H9 (cell line): ENCODE data around the gene COPS6. TPM values are rescaled to one million over a fixed set of nuclear protein-coding genes. Genes with fewer than 3 reads are reported as not detected.

Experiments used
- DNase-seq: peaks from one replicate; pipeline ENCODE4 v3.0.0-alpha.2; 2017
- H2AFZ ChIP-seq: one replicate; pipeline ENCODE4 v1.6.1; 2013; ENCODE audit warnings: mild to moderate bottlenecking, low read length, control low read depth, moderate library complexity
- H2AK5ac ChIP-seq: 2 replicates; pipeline ENCODE4 v1.6.1; 2013; ENCODE audit warnings: low read length, control low read depth, mixed read lengths; ENCODE audit not compliant: insufficient read length
- H2BK120ac ChIP-seq: one replicate; pipeline ENCODE4 v1.6.1; 2013; ENCODE audit warnings: low read depth, mild to moderate bottlenecking, low read length, control low read depth, inconsistent platforms; ENCODE audit not compliant: poor library complexity, severe bottlenecking
- H2BK12ac ChIP-seq: 2 replicates; pipeline ENCODE4 v1.6.1; 2013; ENCODE audit warnings: low read length, control low read depth, mixed read lengths, low read depth; ENCODE audit not compliant: insufficient read length
- H2BK15ac ChIP-seq: 2 replicates; pipeline ENCODE4 v1.6.1; 2013; ENCODE audit warnings: low read depth, low read length, control low read depth
- H2BK20ac ChIP-seq: one replicate; pipeline ENCODE4 v1.6.1; 2013; ENCODE audit warnings: low read depth, mild to moderate bottlenecking, low read length, control low read depth, inconsistent platforms; ENCODE audit not compliant: poor library complexity, severe bottlenecking
- H2BK5ac ChIP-seq: 2 replicates; pipeline ENCODE4 v1.6.1; 2013; ENCODE audit warnings: low read length, control low read depth, mixed read lengths; ENCODE audit not compliant: insufficient read length
- H3K14ac ChIP-seq: 2 replicates; pipeline ENCODE4 v1.6.1; 2013; ENCODE audit warnings: low read length, control low read depth; ENCODE audit not compliant: insufficient read depth
- H3K18ac ChIP-seq: 2 replicates; pipeline ENCODE4 v1.6.1; 2013; ENCODE audit warnings: low read depth, mild to moderate bottlenecking, mixed read lengths, low read length, control low read depth; ENCODE audit not compliant: insufficient read length
- H3K23ac ChIP-seq: 2 replicates; pipeline ENCODE4 v1.6.1; 2013; ENCODE audit warnings: low read length, control low read depth, mixed read lengths, low read depth; ENCODE audit not compliant: insufficient read length
- H3K23me2 ChIP-seq: 2 replicates; pipeline ENCODE4 v1.6.1; 2013; ENCODE audit warnings: low read depth, mild to moderate bottlenecking, mixed read lengths, low read length, control low read depth; ENCODE audit not compliant: insufficient read length, poor library complexity, severe bottlenecking
- H3K27ac ChIP-seq: 2 replicates; pipeline ENCODE4 v1.5.1; 2013; ENCODE audit warnings: low read length, control low read depth, mixed read lengths, low read depth; ENCODE audit not compliant: insufficient read length
- H3K27me3 ChIP-seq: 2 replicates; pipeline ENCODE4 v1.6.1; 2013; ENCODE audit warnings: low read length, control low read depth, inconsistent platforms; ENCODE audit not compliant: insufficient read depth
- H3K4ac ChIP-seq: 2 replicates; pipeline ENCODE4 v1.6.1; 2013; ENCODE audit warnings: low read depth, mild to moderate bottlenecking, control low read depth, inconsistent platforms, low read length, moderate library complexity
- H3K4me1 ChIP-seq: 2 replicates; pipeline ENCODE4 v1.6.1; 2013; ENCODE audit warnings: low read length, control low read depth, inconsistent platforms; ENCODE audit not compliant: insufficient read depth
- H3K4me2 ChIP-seq: 2 replicates; pipeline ENCODE4 v1.6.1; 2013; ENCODE audit warnings: low read length, control low read depth, mixed read lengths; ENCODE audit not compliant: insufficient read length, insufficient read depth
- H3K56ac ChIP-seq: 2 replicates; pipeline ENCODE4 v1.6.1; 2013; ENCODE audit warnings: low read depth, mild to moderate bottlenecking, mixed read lengths, low read length, control low read depth; ENCODE audit not compliant: insufficient read length
- H3K79me1 ChIP-seq: 2 replicates; pipeline ENCODE4 v1.6.1; 2013; ENCODE audit warnings: low read depth, mild to moderate bottlenecking, moderate library complexity, low read length, control low read depth, inconsistent platforms; ENCODE audit not compliant: insufficient read depth, poor library complexity, severe bottlenecking
- H3K79me2 ChIP-seq: 2 replicates; pipeline ENCODE4 v1.6.1; 2013; ENCODE audit warnings: low read length, control low read depth, inconsistent platforms; ENCODE audit not compliant: insufficient read depth
- H3K9ac ChIP-seq: 2 replicates; pipeline ENCODE4 v1.6.1; 2013; ENCODE audit warnings: low read length, control low read depth, mixed read lengths; ENCODE audit not compliant: insufficient read length; ENCODE audit errors: extremely low read depth
- H3K9me3 ChIP-seq: one replicate; pipeline ENCODE4 v1.6.1; 2013; ENCODE audit warnings: low read depth, low read length, inconsistent platforms; ENCODE audit not compliant: control insufficient read depth
- H3T11ph ChIP-seq: one replicate; pipeline ENCODE4 v1.6.1; 2013; ENCODE audit warnings: mild to moderate bottlenecking, low read length, control low read depth, inconsistent platforms
- H4K20me1 ChIP-seq: one replicate; pipeline ENCODE4 v1.6.1; 2013; ENCODE audit not compliant: control insufficient read depth, insufficient read length, insufficient read depth
- H4K5ac ChIP-seq: 2 replicates; pipeline ENCODE4 v1.6.1; 2013; ENCODE audit warnings: low read depth, mild to moderate bottlenecking, mixed read lengths, low read length, control low read depth; ENCODE audit not compliant: insufficient read length
- H4K8ac ChIP-seq: replicated peaks from 2 replicates; pipeline ENCODE4 v1.6.1; 2013; ENCODE audit warnings: low read length, control low read depth, mixed read lengths, low read depth; ENCODE audit not compliant: insufficient read length
- H4K91ac ChIP-seq: 2 replicates; pipeline ENCODE4 v1.6.1; 2013; ENCODE audit warnings: low read depth, mild to moderate bottlenecking, moderate library complexity, mixed read lengths, low read length, control low read depth; ENCODE audit not compliant: insufficient read length
- H3K27ac Mint-ChIP-seq, 3 experiments: 2 replicates in 2 of 3; 3 replicates in 1 of 3; pipeline ENCODE4 v1.8.0; 2020 to 2021; ENCODE audit warnings: mixed read lengths in 3 of 3, mild to moderate bottlenecking in 1 of 3, moderate library complexity in 1 of 3
- H3K27me3 Mint-ChIP-seq: 2 replicates; pipeline ENCODE4 v1.8.0; 2021; ENCODE audit warnings: low read depth, mild to moderate bottlenecking, moderate library complexity, mixed read lengths
- H3K36me3 Mint-ChIP-seq, 3 experiments: 2 replicates in 2 of 3; 3 replicates in 1 of 3; pipeline ENCODE4 v1.8.0; 2020 to 2021; ENCODE audit warnings: low read depth in 3 of 3, mixed read lengths in 3 of 3; ENCODE audit not compliant: insufficient read depth in 1 of 3
- H3K4me1 Mint-ChIP-seq, 2 experiments: 2 replicates each; pipeline ENCODE4 v1.8.0; 2020; ENCODE audit warnings: mixed read lengths in 2 of 2
- H3K4me3 Mint-ChIP-seq, 2 experiments: 2 replicates in 1 of 2; 3 replicates in 1 of 2; pipeline ENCODE4 v1.8.0; 2020 to 2021; ENCODE audit warnings: mild to moderate bottlenecking in 2 of 2, mixed read lengths in 2 of 2, moderate library complexity in 1 of 2
- H3K9me3 Mint-ChIP-seq, 2 experiments: 2 replicates in 1 of 2; 3 replicates in 1 of 2; pipeline ENCODE4 v1.8.0; 2020; ENCODE audit warnings: mild to moderate bottlenecking in 2 of 2, mixed read lengths in 2 of 2, moderate library complexity in 1 of 2
- CTCF ChIP-seq: fragments of 200-600 bp; sonication (generic); conservative IDR thresholded peaks from 3 replicates; pipeline ENCODE4 v1.8.0; 2021; ENCODE audit warnings: antibody characterized with exemption, mild to moderate bottlenecking
- WGBS: extraction: QIAGEN DNeasy Blood & Tissue Kit; methylation state at CpG from one replicate; pipeline ENCODE4 v1.1.7; 2013; ENCODE audit warnings: missing lambda C conversion rate, low lambda C conversion rate, mixed read lengths; ENCODE audit not compliant: insufficient read length; ENCODE audit errors: extremely low coverage; 5-methylcytosine and 5-hydroxymethylcytosine counted together
- total RNA-seq: library from RNA; stranded (reverse); gene quantifications from 2 replicates; pipeline ENCODE4 v1.2.1, GENCODE V29; 2021

The COPS6 gene
- total RNA-seq, 1 experiment from 2014 or later = 140 TPM

GRCh38 chr7:100071018-100071723 lies 17.6 kb upstream of the COPS6 start:
- Histone ChIP-seq H2AK5ac (no peak overlapping the region), H3K23me2 (no peaks in the 10 kb centered on the region), H3K4me2 (no peak overlapping the region), H4K91ac (no peak overlapping the region), H3K9ac (no peak overlapping the region), H3K56ac (no peak overlapping the region), H3K4me1 (no peaks in the 10 kb centered on the region), H3T11ph (no peak overlapping the region), H3K4ac (no peak overlapping the region), H3K23ac (no peak overlapping the region), H2BK120ac (no peak overlapping the region), H2AFZ (no peak overlapping the region), H3K79me2 (no peaks in the 10 kb centered on the region; the same call in none of the 2 replicates), H3K14ac (no peak overlapping the region), H4K5ac (no peak overlapping the region), H2BK20ac (no peak overlapping the region), H2BK5ac (no peak overlapping the region), H2BK12ac (no peak overlapping the region), H4K8ac (no peak overlapping the region), H4K20me1 (no peaks in the 10 kb centered on the region), H2BK15ac (no peak overlapping the region), H3K27ac (no peak overlapping the region), H3K18ac (no peak overlapping the region), H3K27me3 (no peaks in the 10 kb centered on the region), H3K79me1 (no peaks in the 10 kb centered on the region), H3K9me3 (peaks cover 60% of the 10 kb centered on the region)
- H3K4me1 Mint-ChIP-seq = no peaks in the 10 kb centered on the region
- WGBS = no CpG with 5 or more reads among the region's 11 CpGs
- peaks cover 70 to 92% (median 78%) of the 10 kb centered on the region in 3 experiments for H3K36me3 Mint-ChIP-seq
- H3K27me3 Mint-ChIP-seq = peaks cover 5% of the 10 kb centered on the region; the same call in 1 of the 2 replicates
- no peak overlapping the region for H3K4me3 Mint-ChIP-seq
- no peak for DNase-seq
- H3K27ac Mint-ChIP-seq = no peak overlapping the region
- no peak for TF ChIP-seq CTCF
- H3K9me3 Mint-ChIP-seq = peaks cover 66 to 68% of the 10 kb centered on the region in 2 experiments
